ENCODE measurements around the gene LRRC2.
"Not testable (repeated sequence)": the region's sequence is repeated elsewhere in the genome, so short reads cannot be mapped to it uniquely, and the experiment has no call there.

The LRRC2 gene

DNA sequence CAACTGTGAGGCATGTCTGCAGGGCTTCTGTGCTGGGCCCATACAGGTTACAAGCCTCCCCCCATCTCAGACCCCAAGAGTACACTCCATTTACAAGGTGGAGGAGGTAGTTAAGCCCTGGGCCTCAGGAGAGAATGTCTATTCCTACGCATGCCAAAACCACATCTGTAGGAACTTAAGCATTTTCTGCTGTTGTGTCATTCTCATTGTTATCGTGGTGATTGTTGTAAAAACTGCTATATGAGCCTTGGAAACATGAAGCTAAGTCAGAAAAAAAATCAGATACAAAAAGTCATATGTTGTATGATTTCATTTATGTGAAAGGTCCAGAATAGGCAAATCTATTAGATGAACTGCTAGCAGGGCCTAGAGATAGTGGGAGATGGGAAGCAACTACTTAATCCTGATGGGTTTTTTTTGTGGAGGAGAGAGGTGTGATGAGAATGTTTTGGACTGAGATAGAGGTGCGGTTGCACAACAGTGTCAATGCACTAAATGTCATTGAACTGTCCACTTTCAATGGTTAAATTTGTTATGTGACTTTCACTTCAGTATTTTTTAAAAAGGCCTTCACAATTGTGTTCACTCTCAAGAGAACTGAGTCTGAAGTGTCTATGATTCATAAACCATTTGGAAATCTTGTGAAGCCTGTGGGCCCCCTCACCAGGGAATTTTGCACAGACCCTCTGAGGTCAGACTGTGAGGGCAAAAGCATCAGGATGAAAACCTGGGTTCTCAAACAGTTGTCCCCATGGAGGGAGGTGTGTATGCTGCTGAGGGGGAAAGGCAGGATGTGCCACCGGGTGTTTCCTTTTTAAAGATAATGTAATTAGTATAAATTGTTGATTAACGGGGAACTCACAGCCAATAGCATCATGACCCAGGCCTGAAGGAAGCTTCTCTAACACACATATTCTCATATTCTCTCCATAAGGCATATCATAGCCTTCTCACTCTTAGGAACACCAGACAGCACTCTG, 65.2 kb downstream of the LRRC2 start:
- no peak for FAIRE-seq

DNA sequence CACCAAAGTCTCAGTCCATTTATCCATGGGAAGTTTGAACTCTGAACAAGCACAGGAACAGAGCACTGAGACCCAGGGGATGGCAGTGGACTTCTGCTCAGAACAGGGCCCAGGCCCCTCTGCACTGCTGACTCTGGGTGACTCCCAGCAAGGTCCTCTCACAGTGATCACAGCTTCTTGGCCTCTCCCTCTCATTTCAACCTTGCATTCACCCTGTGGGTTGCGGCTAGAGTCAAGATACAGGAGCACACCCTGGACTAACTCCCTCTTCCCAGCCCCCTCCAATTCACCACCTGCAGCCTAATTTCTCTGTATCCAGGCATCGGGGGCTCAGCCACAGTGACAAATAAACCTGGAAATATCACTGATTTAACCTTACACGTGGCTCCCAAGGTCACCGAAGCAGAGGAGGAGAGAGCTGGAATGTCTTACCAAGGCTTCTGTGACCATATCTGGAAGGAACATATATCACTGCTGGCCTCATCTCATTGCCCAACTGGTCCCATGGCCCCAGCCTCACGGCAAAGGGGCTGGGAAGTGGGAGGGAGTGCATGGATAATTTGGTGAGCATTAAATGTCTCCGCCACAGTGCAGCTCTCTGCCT, 67.1 kb downstream of the LRRC2 start:
- no peak for DNase-seq (ENCODE audit: low spot score)
- FAIRE-seq: no peak

More for the DNA sequence above, 65.2 kb downstream of the LRRC2 start:
- no peak for DNase-seq (ENCODE audit: low spot score)

- DNase-seq (ENCODE audit: low spot score) (no peak), FAIRE-seq (no peak)
Measured at GRCh38 chr3:46497556-46498265, 68.4 kb downstream of the LRRC2 start, which contains the start of gene RTP3. Gene RTP3, plus strand, starts transcription at chr3:46497976. Its CDS starts 87 bp downstream, at chr3:46498063.

- FAIRE-seq (no peak), DNase-seq (ENCODE audit: low spot score) (no peak)
Measured at GRCh38 chr3:46496746-46497555, 69.2 kb downstream of the LRRC2 start.

GRCh38 chr3:46495901-46496456, 70.1 kb downstream of the LRRC2 start:
- peak; percentile 61 for FAIRE-seq

DNA sequence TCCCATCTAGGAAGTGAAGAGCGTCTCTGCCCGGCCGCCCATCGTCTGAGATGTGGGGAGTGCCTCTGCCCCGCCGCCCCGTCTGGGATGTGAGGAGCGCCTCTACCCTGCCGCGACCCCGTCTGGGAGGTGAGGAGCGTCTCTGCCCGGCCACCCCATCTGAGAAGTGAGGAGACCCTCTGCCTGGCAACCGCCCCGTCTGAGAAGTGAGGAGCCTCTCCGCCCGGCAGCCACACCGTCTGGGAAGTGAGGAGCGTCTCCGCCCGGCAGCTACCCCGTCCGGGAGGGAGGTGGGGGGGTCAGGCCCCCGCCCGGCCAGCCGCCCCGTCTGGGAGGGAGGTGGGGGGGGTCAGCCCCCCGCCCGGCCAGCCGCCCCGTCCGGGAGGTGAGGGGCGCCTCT, 71.6 kb downstream of the LRRC2 start:
- FAIRE-seq; DNase-seq (ENCODE audit: low spot score): not testable (repeated sequence)

More at GRCh38 chr3:46495901-46496456, 70.1 kb downstream of the LRRC2 start:
- DNase-seq (ENCODE audit: low spot score): no peak

DNA sequence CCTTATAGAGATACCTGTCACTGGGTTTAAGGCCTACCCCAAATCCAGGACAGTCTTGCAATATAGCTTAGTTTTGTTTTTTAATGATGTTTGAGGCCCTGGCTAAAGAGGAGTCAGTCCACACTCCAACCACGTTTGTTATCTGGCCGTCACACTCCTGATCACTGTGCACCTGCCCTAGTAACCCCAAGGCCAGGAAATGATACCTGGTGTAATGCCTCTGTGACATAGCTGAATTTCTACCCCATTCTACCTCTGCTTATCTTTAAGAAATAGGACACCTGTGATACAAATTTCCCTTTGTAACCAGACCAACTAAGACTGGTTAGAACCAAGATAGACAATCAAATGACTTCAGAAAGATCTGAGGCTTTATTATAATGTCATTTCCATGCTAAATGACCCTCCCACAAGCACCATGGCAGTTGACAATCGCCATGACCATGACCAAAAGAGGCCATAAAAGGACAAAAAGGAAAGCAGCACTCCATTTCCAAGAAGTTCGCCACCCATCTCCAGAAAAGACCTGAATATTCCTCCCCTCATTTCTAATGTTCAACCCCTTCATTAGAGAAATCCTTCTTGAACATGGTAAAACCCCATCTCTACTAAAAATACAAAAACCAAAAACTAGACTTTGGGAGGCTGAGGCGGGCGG, 73.1 kb downstream of the LRRC2 start:
- FAIRE-seq (no peak), DNase-seq (ENCODE audit: low spot score) (no peak)

- no peak for DNase-seq (ENCODE audit: low spot score)
- FAIRE-seq: no peak
Measured at GRCh38 chr3:46491089-46492070, 74.7 kb downstream of the LRRC2 start.

- FAIRE-seq (no peak), DNase-seq (ENCODE audit: low spot score) (peak; percentile 57)
Measured at GRCh38 chr3:46490338-46491084, 75.6 kb downstream of the LRRC2 start.

GRCh38 chr3:46489875-46490274, 76.2 kb downstream of the LRRC2 start:
- FAIRE-seq (no peak), DNase-seq (ENCODE audit: low spot score) (no peak)

DNA sequence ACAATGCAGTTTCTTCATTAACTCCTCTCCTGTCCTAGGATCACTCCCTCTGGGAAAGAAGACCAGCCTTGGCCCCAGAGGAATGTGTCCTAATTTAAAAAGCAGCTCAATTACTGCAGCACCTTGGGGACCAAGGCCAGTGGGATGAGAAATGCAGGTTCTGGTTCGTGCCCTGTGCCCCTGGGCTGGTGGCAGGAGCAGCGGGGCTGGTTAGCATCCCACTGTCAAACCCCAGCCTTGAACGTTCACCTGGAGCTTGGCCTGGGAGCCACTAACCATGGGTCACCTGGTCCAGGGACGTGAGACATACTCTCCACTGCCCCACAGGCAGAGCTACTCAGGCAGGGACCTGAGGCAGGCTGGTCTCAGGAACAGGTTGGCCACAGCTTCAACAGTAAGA, 76.7 kb downstream of the LRRC2 start:
- no peak for DNase-seq (ENCODE audit: low spot score)
- no peak for FAIRE-seq

DNA sequence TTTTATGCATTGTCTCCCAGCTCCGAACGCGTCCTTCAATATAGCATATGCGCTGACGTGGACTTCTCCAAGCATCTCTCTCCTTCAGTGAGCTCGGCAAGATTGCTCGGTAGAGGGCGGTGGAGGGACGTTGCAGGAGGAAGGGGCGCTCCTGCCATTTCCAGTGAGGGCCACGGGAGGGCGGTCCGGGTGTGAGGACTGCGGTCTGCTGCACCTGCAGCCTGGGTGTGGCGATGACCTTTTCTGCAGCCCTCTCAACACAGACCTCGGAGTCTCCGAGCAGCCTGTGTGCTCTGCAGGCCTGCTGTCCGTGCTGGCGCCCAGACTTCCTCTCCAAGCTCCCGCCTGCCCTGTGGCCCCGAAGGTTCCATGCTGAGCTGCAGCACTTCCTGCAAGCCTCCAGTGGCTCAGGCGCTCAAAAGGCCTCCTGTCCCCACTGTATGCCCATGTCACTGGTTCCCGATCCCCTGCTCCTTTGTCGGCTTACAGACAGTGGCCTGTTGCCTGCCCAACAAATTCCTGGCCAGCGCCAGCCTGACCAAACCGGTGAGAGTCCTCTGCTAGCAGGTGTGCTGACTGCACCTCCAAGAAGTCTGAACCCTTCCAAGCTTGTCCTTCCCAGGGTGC, 77.3 kb downstream of the LRRC2 start:
- FAIRE-seq: peak; percentile 80
- DNase-seq (ENCODE audit: low spot score): peak; percentile 91

- DNase-seq (ENCODE audit: low spot score): no peak
- FAIRE-seq: no peak
Measured at GRCh38 chr3:46485779-46486175, 80.3 kb downstream of the LRRC2 start.

DNA sequence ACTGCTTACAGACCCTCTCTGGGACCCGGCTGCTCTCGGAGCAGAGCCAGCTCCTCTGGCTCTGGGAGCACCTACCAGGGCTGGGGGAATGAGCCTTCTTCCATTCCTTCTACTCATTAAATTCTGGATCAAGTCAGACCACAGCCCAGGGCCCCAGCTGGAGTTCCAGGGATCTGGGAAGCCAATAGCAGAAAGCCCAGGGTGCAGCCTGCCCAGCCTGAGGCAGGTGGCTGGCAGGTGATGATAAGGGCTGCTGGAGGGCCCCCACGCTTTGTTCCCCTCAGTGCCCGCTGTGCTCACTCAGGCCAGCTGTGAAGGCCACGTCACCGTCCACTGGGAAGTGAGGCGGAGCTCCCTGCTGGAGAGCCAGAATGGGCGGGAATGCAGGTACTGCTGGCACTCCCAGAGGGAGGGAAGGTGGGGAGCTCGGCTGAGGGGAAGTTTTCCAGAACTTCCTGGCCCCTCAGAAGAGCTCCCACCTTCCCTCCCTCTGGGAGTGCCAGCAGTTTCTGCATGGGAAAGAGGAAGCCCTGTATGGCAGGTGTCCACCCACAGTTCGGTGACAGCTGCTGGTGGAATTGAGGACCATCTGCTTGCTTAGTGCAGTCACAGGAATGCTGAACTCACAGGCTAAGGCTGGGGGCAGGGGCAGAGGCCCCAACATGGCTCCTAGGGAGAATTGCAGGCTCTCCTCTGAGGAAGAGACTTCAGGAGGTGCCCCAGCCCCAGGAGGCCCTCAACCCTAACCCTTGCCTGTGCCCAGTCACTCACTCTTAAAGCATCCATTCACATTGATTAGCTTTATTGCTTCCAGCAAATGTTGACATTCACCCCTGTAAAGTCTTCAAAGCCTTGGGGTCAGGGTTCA, 81.0 kb downstream of the LRRC2 start:
- no peak for DNase-seq (ENCODE audit: low spot score)
- no peak for FAIRE-seq

DNA sequence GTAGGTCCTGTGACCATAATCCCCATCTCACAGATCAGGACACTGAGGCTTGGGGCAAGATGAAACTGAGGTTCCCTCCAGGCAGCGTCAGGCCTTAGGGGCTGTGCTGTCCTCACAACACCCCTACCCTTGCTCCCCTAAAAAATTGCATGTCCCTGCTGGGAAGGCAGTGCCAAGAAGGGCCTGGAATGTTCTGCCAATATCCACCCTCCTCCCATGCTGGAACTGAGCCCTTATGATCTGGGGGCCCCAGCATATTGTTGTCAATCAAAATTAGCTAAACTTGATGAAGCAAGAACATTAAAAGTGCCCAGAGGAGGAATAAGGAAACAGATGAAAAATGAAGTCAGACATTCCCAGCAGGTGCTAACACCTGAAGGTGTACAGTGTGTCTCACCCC, 81.7 kb downstream of the LRRC2 start:
- no peak for FAIRE-seq
- no peak for DNase-seq (ENCODE audit: low spot score)

- DNase-seq (ENCODE audit: low spot score) (no peak), FAIRE-seq (no peak)
Measured at GRCh38 chr3:46483825-46484224, 82.3 kb downstream of the LRRC2 start.
